Neural cell (in vitro differentiated cells): Measurements from ENCODE around the gene VAT1L.

Experiments used
- EP300 ChIP-seq: fragments of 450-650 bp; conservative IDR thresholded peaks from 2 replicates; pipeline ENCODE4 v1.6.1; 2014; ENCODE audit warnings: antibody characterized with exemption, mild to moderate bottlenecking, moderate library complexity; ENCODE audit not compliant: poor library complexity, severe bottlenecking
- POLR2AphosphoS5 ChIP-seq: IDR thresholded peaks from 2 replicates; pipeline ENCODE4 v1.6.1; 2012
- RAD21 ChIP-seq: fragments of 450-650 bp; conservative IDR thresholded peaks from 2 replicates; pipeline ENCODE4 v1.6.1; 2014; ENCODE audit warnings: antibody characterized with exemption, mild to moderate bottlenecking, moderate library complexity
- TF ChIP-seq, protein P1 (sequence below): fragments of 450-650 bp; IDR thresholded peaks from 2 replicates; pipeline ENCODE4 v1.5.1; 2014; ENCODE audit warnings: antibody characterized with exemption, mild to moderate bottlenecking, moderate library complexity; ENCODE audit not compliant: poor library complexity, severe bottlenecking

DNA sequence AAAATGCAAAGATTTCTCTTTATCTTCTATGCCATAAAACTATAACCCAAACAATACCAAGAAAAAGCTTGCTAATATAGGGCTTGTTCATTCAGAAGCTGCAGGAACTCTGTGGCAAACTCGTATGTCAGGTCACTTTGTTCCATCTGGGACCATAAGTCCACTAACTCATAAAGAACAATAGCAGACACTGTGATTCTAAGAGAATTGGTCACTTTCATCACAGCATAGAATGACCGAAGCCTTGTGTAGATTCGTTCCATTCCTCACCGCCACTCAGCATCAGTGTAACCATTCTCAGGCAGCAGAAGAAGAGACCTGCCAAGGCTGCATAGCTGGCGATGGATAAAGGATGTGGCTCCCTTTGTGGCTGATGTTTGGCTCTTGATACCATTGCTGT, 30.3 kb upstream of the VAT1L start:
- TF ChIP-seq EP300 (no peak), RAD21 (no peak), POLR2AphosphoS5 (no peak)
- TF ChIP-seq, protein P1, sequence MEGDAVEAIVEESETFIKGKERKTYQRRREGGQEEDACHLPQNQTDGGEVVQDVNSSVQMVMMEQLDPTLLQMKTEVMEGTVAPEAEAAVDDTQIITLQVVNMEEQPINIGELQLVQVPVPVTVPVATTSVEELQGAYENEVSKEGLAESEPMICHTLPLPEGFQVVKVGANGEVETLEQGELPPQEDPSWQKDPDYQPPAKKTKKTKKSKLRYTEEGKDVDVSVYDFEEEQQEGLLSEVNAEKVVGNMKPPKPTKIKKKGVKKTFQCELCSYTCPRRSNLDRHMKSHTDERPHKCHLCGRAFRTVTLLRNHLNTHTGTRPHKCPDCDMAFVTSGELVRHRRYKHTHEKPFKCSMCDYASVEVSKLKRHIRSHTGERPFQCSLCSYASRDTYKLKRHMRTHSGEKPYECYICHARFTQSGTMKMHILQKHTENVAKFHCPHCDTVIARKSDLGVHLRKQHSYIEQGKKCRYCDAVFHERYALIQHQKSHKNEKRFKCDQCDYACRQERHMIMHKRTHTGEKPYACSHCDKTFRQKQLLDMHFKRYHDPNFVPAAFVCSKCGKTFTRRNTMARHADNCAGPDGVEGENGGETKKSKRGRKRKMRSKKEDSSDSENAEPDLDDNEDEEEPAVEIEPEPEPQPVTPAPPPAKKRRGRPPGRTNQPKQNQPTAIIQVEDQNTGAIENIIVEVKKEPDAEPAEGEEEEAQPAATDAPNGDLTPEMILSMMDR: no peak
